ENCODE results near the gene PNISR.

PNISR gene

GRCh38 chr6:99416892-99417767, 8.0 kb downstream of the PNISR start:
- no peak for TF ChIP-seq POLR2AphosphoS5 (IDR thresholded peaks at IDR 0.05; ENCODE audit: borderline replicate concordance, low read depth, low read length)
- TF ChIP-seq FOXP2 (optimal IDR thresholded peaks at IDR 0.05; ENCODE audit: control extremely low read depth, extremely low read length, insufficient read depth) = no peak
- TF ChIP-seq EZH2 (IDR thresholded peaks at IDR 0.05) = no peak
- Histone ChIP-seq H3K9ac (ENCODE audit: insufficient read length) (no peak overlapping the region), H3K27ac (no peak overlapping the region), H3K4me3 (no peak overlapping the region), H3K36me3 (ENCODE audit: insufficient read depth, low read length) (peaks cover 49% of the 10 kb centered on the region), H3K9me3 (ENCODE audit: low read depth, low read length) (no peaks in the 10 kb centered on the region)
- DNase-seq (ENCODE audit: low read depth, low spot score) = no peak

- no peak overlapping the region for H3K4me3 ChIP-seq
- H3K36me3 ChIP-seq (ENCODE audit: insufficient read depth, low read length) = peaks cover 48% of the 10 kb centered on the region
- H3K27ac ChIP-seq = no peak overlapping the region
- no peaks in the 10 kb centered on the region for H3K9me3 ChIP-seq (ENCODE audit: low read depth, low read length)
- no peak for DNase-seq (ENCODE audit: low read depth, low spot score)
- TF ChIP-seq FOXP2 (optimal IDR thresholded peaks at IDR 0.05; ENCODE audit: control extremely low read depth, extremely low read length, insufficient read depth) (no peak), EZH2 (IDR thresholded peaks at IDR 0.05) (no peak), POLR2AphosphoS5 (IDR thresholded peaks at IDR 0.05; ENCODE audit: borderline replicate concordance, low read depth, low read length) (no peak)
- no peak overlapping the region for H3K9ac ChIP-seq (ENCODE audit: insufficient read length)
Observed at GRCh38 chr6:99416226-99416625, 8.9 kb downstream of the PNISR start.

GRCh38 chr6:99415446-99415845, 9.7 kb downstream of the PNISR start:
- TF ChIP-seq EZH2 (IDR thresholded peaks at IDR 0.05) (no peak), FOXP2 (optimal IDR thresholded peaks at IDR 0.05; ENCODE audit: control extremely low read depth, extremely low read length, insufficient read depth) (no peak)
- no peak for DNase-seq (ENCODE audit: low read depth, low spot score)
- Histone ChIP-seq H3K27ac (no peak overlapping the region), H3K9ac (ENCODE audit: insufficient read length) (no peak overlapping the region), H3K4me3 (no peak overlapping the region), H3K9me3 (ENCODE audit: low read depth, low read length) (no peaks in the 10 kb centered on the region), H3K36me3 (ENCODE audit: insufficient read depth, low read length) (peaks cover 52% of the 10 kb centered on the region)

GRCh38 chr6:99412065-99412464, 13.0 kb downstream of the PNISR start:
- Histone ChIP-seq H3K27ac (no peak overlapping the region), H3K36me3 (ENCODE audit: insufficient read depth, low read length) (peaks cover 77% of the 10 kb centered on the region), H3K9ac (ENCODE audit: insufficient read length) (no peak overlapping the region), H3K9me3 (ENCODE audit: low read depth, low read length) (no peaks in the 10 kb centered on the region), H3K4me3 (no peak overlapping the region)
- DNase-seq (ENCODE audit: low read depth, low spot score) = no peak
- TF ChIP-seq EZH2 (IDR thresholded peaks at IDR 0.05) (no peak), FOXP2 (optimal IDR thresholded peaks at IDR 0.05; ENCODE audit: control extremely low read depth, extremely low read length, insufficient read depth) (no peak), POLR2AphosphoS5 (IDR thresholded peaks at IDR 0.05; ENCODE audit: borderline replicate concordance, low read depth, low read length) (no peak)

GRCh38 chr6:99409672-99410071, 15.4 kb downstream of the PNISR start:
- H3K9ac ChIP-seq (ENCODE audit: insufficient read length) = no peak overlapping the region
- TF ChIP-seq POLR2AphosphoS5 (IDR thresholded peaks at IDR 0.05; ENCODE audit: borderline replicate concordance, low read depth, low read length) = no peak
- TF ChIP-seq EZH2 (IDR thresholded peaks at IDR 0.05) = no peak
- TF ChIP-seq FOXP2 (optimal IDR thresholded peaks at IDR 0.05; ENCODE audit: control extremely low read depth, extremely low read length, insufficient read depth) = no peak
- no peak overlapping the region for H3K4me3 ChIP-seq
- DNase-seq (ENCODE audit: low read depth, low spot score) = no peak
- no peak overlapping the region for H3K27ac ChIP-seq
- no peaks in the 10 kb centered on the region for H3K9me3 ChIP-seq (ENCODE audit: low read depth, low read length)
- peaks cover 90% of the 10 kb centered on the region for H3K36me3 ChIP-seq (ENCODE audit: insufficient read depth, low read length)

GRCh38 chr6:99407076-99407475, 18.0 kb downstream of the PNISR start:
- no peak overlapping the region for H3K4me3 ChIP-seq
- H3K27ac ChIP-seq = no peak overlapping the region
- peaks cover 92% of the 10 kb centered on the region for H3K36me3 ChIP-seq (ENCODE audit: insufficient read depth, low read length)
- no peaks in the 10 kb centered on the region for H3K9me3 ChIP-seq (ENCODE audit: low read depth, low read length)
- TF ChIP-seq EZH2 (IDR thresholded peaks at IDR 0.05) (no peak), POLR2AphosphoS5 (IDR thresholded peaks at IDR 0.05; ENCODE audit: borderline replicate concordance, low read depth, low read length) (no peak), FOXP2 (optimal IDR thresholded peaks at IDR 0.05; ENCODE audit: control extremely low read depth, extremely low read length, insufficient read depth) (no peak)
- no peak overlapping the region for H3K9ac ChIP-seq (ENCODE audit: insufficient read length)
- no peak for DNase-seq (ENCODE audit: low read depth, low spot score)

- no peak overlapping the region for H3K27ac ChIP-seq
- no peak overlapping the region for H3K4me3 ChIP-seq
- H3K9me3 ChIP-seq (ENCODE audit: low read depth, low read length) = no peaks in the 10 kb centered on the region
- TF ChIP-seq POLR2AphosphoS5 (IDR thresholded peaks at IDR 0.05; ENCODE audit: borderline replicate concordance, low read depth, low read length) (no peak), FOXP2 (optimal IDR thresholded peaks at IDR 0.05; ENCODE audit: control extremely low read depth, extremely low read length, insufficient read depth) (no peak), EZH2 (IDR thresholded peaks at IDR 0.05) (no peak)
- H3K36me3 ChIP-seq (ENCODE audit: insufficient read depth, low read length) = peaks cover 96% of the 10 kb centered on the region
- no peak overlapping the region for H3K9ac ChIP-seq (ENCODE audit: insufficient read length)
- DNase-seq (ENCODE audit: low read depth, low spot score) = no peak
Observed at GRCh38 chr6:99402448-99402847, 22.7 kb downstream of the PNISR start.

GRCh38 chr6:99397287-99397686, 27.8 kb downstream of the PNISR start:
- no peak overlapping the region for H3K27ac ChIP-seq
- H3K9me3 ChIP-seq (ENCODE audit: low read depth, low read length) = no peaks in the 10 kb centered on the region
- H3K36me3 ChIP-seq (ENCODE audit: insufficient read depth, low read length) = peaks cover 48% of the 10 kb centered on the region
- no peak overlapping the region for H3K4me3 ChIP-seq
- H3K9ac ChIP-seq (ENCODE audit: insufficient read length) = no peak overlapping the region
- no peak for DNase-seq (ENCODE audit: low read depth, low spot score)
- TF ChIP-seq POLR2AphosphoS5 (IDR thresholded peaks at IDR 0.05; ENCODE audit: borderline replicate concordance, low read depth, low read length) (no peak), FOXP2 (optimal IDR thresholded peaks at IDR 0.05; ENCODE audit: control extremely low read depth, extremely low read length, insufficient read depth) (no peak), EZH2 (IDR thresholded peaks at IDR 0.05) (no peak)

Measured in SK-N-MC (cell line).